ENCODE data around the gene DNAAF1. TPM values are rescaled to one million over a fixed set of nuclear protein-coding genes. Genes with fewer than 3 reads are reported as not detected.

DNAAF1 gene
- total and polyA plus RNA-seq, 2 donors (not counting 3 experiments of a cell fraction or from before 2014, with no cell fraction given) = 0.01 TPM; not detected in 1

DNA sequence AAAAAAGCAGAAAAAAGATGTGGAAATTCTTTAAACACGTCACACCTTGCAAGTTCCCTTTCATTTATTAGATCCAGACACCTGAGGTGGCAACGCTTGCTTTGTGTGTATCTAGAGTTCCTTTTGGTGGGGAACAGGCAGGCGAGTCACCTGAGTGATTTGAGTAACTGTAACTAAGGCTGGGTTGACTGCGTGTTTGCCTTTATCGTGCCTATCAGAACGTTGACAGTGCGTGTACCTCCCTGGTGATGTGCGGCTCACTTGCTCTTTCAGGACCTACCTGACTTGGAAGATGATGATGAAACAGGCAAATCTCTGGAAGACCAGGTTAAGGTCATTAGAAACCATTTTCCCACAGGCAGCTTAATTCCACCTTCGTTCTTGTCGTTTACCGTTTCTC is 29.3 kb downstream of the DNAAF1 start:
- Histone ChIP-seq H3K9ac (replicated peaks; ENCODE audit: extremely low read depth, insufficient read depth, low read length) (no peak overlapping the region), H2AFZ (ENCODE audit: low read depth, low read length) (no peak overlapping the region), H3K9me3 (replicated peaks; ENCODE audit: control insufficient read depth, insufficient read depth, low read length) (no peaks in the 10 kb centered on the region), H3K27ac (ENCODE audit: insufficient read depth, low read depth, low read length) (no peak overlapping the region), H3K4me1 (ENCODE audit: control insufficient read depth, extremely low read depth, insufficient read depth, low read length) (peaks cover 18% of the 10 kb centered on the region), H4K20me1 (replicated peaks; ENCODE audit: control insufficient read depth, extremely low read depth, insufficient read depth, low read length) (no peaks in the 10 kb centered on the region), H3K9me1 (replicated peaks; ENCODE audit: control insufficient read depth, extremely low read depth, insufficient read depth, low read length) (no peaks in the 10 kb centered on the region), H3K27me3 (ENCODE audit: control insufficient read depth in 2 of 2, insufficient read depth in 2 of 2, low read length in 2 of 2) (no peaks in the 10 kb centered on the region), H3K36me3 (ENCODE audit: control insufficient read depth in 2 of 2, extremely low read depth in 1 of 2, insufficient read depth in 2 of 2, low read length in 2 of 2) (peaks cover 2 to 8% of the 10 kb centered on the region in 2 experiments), H3K4me2 (ENCODE audit: insufficient read depth, low read length) (no peak overlapping the region), H3K4me3 (replicated peaks in 1 of 3; ENCODE audit: insufficient read depth in 1 of 3, low read depth in 1 of 3, low read length in 3 of 3) (no peak overlapping the region), H3K79me2 (ENCODE audit: control insufficient read depth, insufficient read depth, low read length) (no peaks in the 10 kb centered on the region)
- ChIA-PET CTCF (interaction anchor here (1.3 to 4.4 kb wide), 6 partner anchors 10 to 96 kb away, joined by 3 to 24 read pairs (median 4); partner anchors contain the start of gene TAF1C), POLR2A (no interaction called here)
- dilution Hi-C loops (cut with MboI; ENCODE audit: extremely low pct_ligation_motif_present, low sequenced_read_pairs) = no loop called here
- FAIRE-seq (no peak), DNase-seq (ENCODE audit: low read depth, low spot score) (no peak)
- intact Hi-C loops (cut with micrococcal nuclease) = no loop called here
- TF ChIP-seq POLR2A (IDR thresholded peaks at IDR 0.05; ENCODE audit: low read depth, low read length) (no peak), CTCF (IDR thresholded peaks at IDR 0.05; ENCODE audit: extremely low read depth in 1 of 2, insufficient read depth in 1 of 2, low read depth in 1 of 2, low read length in 2 of 2) (no peak), MYC (IDR thresholded peaks at IDR 0.05; ENCODE audit: low read depth, low read length) (no peak), JUN (IDR thresholded peaks at IDR 0.05; ENCODE audit: borderline replicate concordance, insufficient read depth, insufficient read length, low read depth) (no peak), MAX (IDR thresholded peaks at IDR 0.05; ENCODE audit: insufficient read depth, insufficient read length) (no peak), GATA2 (IDR thresholded peaks at IDR 0.05; ENCODE audit: insufficient read depth, insufficient read length, low read depth, low read length) (no peak), POLR2AphosphoS5 (IDR thresholded peaks at IDR 0.05; ENCODE audit: insufficient read depth, low read depth, low read length) (no peak), FOS (IDR thresholded peaks at IDR 0.05; ENCODE audit: borderline replicate concordance, insufficient read depth, low read length) (no peak), EZH2 (IDR thresholded peaks at IDR 0.05; ENCODE audit: borderline replicate concordance, low read depth, low read length, severe bottlenecking) (no peak)
- no TSS peak for BruUV-seq (replicated peaks)
